ENCODE results near the gene STRN3.
"Not testable (repeated sequence)": the region's sequence is repeated elsewhere in the genome, so short reads cannot be mapped to it uniquely, and the experiment has no call there.

The STRN3 gene

DNA sequence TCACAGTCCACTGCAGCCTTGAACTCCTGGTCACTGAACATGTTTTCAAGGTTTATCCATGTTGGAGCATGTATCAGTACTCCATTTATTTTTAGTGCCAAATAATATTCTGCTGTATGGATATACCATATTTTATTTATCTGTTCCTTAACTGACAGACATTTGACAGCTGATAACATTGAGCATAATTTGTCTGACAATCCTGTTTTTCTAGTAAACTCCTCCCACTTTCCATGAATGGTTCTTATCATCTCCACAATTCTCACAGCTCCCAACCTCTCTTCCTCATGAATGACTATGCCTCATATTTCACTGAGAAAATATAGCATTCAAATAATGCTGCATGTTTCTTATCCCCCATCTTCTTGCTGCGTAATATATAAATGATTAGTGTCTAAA lies 118.5 kb downstream of the STRN3 start:
- DNase-seq (ENCODE audit: low spot score), result no peak

DNA sequence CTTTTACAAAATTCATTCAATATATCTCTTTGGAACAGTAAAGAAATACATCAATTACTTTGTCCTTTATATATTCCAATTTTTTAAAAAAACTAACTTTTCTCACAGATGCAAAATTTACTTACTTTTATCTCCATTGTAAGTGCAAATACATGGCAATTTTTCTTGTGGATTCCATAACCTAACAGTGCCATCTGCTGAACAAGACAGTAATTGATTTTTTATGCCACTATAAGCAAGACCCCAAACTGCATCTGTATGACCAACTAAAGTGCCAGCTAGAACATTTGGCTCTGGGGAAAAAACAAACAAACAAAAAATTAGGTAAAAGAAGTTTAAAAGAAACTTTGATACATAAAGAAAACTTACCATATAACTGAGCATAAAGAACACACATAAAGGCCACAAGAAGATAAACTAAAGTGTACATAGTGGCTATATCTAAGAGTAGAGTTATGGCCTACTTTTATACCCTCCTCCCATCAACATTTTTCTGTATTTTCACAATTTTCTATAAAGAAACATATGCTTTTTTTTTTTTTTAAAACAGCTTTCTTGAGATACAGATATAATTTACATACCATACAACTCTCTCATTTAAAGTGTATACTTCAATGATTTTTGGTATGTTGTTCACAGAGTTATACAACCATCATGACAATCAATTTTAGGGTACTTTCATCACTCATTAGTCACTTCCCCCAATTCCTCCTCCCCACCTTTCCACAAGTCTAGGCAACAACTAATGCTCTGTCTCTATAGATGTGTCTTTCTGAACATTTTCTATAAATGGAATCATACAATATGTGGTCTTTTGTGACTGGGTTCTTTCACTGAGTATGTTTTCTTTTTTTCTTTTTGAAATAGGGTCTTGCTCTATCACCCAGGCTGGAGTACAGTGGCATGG lies 119.2 kb downstream of the STRN3 start:
- DNase-seq (ENCODE audit: low spot score), result no peak

DNA sequence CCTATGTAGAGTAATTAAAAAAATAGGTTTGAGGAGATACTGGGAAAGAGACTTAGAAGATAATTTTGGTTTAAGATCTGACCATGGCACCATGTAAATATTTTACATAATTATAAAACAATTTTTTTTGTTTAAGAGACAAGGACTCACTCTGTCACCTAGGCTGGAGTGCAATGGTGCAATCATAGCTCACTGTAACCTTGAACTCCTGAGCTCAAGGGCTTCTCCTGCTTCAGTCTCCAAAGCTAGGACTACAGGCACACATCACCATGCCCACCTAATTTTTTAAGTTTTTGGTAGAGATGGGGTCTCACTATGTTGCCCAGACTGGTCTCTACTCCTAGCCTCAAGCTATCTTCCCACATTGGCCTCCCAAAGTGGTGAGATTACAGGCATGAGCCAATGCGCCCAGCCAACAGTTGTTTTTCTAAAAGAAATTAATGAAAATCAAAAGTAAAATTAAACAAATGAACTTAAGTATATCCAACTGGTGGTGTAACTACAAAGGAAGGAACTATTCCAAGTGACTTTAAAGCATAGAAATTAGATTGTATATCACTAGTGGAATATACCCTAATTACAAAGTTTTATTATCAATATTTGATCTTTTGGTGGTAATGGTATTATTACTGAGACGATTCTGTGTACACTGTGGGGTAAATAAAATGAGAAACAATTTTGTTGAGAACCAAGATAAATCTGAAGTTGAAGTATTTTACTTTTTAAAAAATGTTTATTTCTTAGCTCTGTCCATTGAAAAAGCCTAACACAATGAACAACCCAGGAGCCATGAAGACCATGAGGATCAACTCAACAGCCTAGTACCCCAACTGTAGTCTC lies 122.7 kb downstream of the STRN3 start:
- no peak for DNase-seq (ENCODE audit: low spot score)

DNA sequence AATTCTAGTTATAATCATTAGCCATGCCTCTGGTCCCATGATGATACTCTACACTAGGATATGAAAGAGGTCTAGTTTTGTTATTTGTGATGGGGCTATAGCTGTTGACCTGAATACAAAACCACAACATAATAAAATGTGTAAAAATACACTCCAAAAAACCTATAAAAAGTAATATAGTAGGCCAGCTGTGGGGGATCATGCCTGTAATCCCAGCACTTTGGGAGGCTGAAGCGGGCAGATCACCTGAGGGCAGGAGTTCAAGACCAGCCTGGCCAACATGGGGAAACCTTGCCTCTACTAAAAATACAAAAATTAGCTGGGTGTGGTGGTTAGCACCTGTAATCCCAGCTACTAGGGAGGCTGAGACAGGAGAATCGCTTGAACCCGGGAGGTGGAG lies 129.1 kb downstream of the STRN3 start:
- not testable (repeated sequence) for DNase-seq (ENCODE audit: low spot score)

DNA sequence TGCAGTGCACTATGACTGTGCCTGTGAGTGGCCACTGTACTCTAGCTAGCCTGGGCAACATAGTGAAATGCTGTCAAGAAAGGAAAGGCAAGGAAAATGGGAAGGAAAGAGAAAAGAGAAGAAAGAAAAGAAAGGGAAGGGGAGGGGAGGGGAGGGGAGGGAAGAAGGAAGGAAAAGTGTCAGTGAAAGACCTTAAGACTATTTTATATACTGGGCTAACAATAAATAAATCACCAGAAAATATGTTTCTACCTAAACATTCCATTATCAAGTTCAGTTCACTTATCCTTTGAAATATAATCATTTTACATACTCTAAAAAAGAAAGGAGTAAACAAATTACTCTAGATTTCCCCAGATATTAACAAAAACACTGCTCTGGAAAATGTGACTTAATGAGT lies 129.7 kb downstream of the STRN3 start:
- no peak for DNase-seq (ENCODE audit: low spot score)

DNA sequence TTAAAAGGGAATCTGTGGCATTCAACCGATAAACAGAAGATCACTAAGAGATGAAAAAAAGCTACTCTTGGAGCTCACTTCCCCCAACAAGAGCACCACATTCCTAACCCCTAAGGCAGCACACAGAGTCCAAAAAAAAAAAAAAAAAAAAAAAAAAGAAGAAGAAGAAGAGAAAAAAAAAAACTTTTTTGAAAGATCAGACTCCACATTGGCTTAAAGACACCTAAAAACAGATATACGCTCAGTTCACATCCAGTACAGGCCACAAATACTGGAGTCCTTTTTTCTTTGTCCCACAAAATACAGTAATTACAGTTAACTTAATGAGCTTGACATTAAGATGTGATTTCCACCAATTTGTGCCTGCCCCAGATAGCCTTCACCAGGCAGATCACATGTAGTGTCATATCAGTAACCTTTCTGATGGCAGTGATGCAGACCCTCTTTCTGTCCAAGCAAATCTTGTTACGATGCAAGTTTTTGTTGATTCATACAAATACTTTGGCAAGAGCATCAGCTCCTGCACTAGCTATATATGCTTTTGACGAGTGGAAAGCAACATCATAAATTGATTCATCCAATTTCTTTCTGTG lies 131.2 kb downstream of the STRN3 start:
- DNase-seq (ENCODE audit: low spot score), result no peak

DNA sequence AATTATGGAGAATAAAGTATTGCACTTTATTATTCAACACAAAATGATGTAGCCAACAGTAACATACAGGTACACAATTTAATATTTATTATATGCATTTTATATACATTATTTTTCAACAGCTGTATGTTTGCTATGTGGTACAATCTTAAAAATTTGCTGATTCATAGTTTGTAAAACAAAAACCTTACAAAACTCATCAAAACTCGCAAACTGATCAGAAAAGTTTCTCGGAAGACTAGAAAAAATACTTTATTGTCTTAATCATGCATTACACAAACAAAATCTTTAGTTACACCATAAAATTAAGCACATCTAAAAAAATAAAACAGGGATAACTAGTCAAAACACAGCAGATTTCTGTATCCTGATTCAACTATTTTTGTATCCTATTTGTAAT lies 132.4 kb downstream of the STRN3 start:
- DNase-seq (ENCODE audit: low spot score), result no peak

DNA sequence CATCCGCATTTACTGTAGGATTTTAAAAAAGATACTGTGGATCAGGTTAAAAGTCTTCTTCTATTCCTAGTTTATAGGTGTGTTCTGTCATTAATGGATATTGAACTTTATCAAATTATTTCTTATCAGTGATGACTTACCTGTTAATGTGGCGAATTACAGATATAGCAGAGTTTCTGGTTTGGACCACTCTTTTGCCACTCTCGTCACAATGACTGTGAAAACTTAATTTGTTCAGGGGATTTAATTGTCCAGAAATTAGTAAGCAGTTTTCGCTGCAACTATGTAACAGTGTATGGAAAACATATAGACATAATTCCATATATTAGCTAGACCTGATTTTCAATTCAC lies 137.0 kb downstream of the STRN3 start:
- no peak for DNase-seq (ENCODE audit: low spot score)

DNA sequence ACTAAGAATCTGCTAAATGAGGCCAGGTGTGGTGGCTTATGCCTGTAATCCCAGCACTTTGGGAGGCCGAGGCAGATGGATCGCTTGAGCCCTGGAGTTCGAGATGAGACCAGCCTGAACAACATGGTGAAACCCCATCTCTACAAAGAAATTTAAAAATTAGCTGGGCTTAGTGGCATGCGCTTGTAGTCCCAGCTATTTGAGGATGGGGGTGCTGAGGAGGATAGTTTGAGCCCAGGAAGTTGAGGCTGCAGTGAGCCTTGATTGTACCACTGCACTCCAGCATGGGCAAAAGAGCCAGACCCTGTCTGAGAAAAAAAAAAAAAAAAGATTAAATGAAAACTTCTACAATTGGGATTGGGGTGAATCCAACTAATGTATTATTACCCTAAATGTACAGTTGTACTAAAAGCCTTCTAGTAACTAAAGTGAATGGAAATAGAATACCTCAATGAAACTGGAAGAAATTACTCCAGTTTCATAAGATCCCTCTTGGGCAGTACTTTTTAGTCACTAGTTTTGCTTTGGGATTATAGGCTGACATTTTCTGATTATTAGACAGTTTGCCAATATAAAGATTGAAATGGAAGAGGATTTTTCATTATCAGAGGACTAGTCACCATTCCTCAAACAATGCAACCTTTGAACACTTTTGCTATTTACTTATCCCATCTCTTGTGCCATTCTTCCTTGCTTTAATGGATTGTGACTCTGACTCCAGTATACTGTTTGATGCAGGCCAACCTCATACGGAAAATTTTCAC lies 137.5 kb downstream of the STRN3 start:
- no peak for DNase-seq (ENCODE audit: low spot score)

DNA sequence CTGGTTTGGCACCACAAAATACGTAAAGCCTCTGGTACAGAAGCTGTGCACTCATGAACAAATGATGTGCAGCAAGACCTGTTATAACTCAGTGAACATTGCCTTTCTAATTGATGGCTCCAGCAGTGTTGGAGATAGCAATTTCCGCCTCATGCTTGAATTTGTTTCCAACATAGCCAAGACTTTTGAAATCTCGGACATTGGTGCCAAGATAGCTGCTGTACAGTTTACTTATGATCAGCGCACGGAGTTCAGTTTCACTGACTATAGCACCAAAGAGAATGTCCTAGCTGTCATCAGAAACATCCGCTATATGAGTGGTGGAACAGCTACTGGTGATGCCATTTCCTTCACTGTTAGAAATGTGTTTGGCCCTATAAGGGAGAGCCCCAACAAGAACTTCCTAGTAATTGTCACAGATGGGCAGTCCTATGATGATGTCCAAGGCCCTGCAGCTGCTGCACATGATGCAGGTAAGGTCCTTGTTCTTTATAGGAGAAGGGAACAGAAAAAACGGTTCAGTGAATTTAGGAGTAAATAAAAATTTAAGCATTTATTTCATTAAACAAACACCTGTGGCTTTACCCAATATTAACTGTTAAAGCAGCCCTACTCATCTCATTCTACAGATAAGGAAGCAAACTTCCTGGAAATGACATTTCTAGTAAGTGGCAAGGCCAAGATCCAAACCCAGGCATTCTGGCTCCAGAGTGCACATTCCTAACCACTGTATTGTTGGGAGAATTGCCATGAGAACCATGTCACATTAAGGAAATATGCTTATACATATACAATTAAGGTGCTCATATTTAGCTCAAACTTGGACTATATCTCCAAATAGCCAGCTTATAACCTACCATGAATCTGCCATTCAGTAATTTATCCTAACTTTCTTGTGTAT lies 140.1 kb downstream of the STRN3 start:
- no peak for DNase-seq (ENCODE audit: low spot score)

DNA sequence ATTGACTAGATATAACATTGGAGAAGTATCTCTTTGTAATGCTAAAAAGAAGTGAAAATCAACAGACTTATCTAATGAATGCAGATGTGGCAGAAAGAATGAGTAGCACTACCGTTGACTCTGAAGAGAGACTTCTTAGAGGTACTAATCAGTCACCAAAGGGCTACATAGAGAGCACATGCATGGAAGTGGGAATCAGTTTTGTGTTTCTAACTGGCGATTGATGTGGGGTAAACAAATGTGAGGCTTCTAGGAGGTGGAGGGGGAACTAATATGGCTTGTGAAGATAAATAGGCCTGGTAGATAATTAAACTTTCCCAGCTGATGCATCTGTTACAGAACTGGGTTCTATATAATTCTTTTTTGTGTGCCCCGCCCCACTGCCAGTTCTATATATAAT lies 141.3 kb downstream of the STRN3 start:
- DNase-seq (ENCODE audit: low spot score), result no peak

DNA sequence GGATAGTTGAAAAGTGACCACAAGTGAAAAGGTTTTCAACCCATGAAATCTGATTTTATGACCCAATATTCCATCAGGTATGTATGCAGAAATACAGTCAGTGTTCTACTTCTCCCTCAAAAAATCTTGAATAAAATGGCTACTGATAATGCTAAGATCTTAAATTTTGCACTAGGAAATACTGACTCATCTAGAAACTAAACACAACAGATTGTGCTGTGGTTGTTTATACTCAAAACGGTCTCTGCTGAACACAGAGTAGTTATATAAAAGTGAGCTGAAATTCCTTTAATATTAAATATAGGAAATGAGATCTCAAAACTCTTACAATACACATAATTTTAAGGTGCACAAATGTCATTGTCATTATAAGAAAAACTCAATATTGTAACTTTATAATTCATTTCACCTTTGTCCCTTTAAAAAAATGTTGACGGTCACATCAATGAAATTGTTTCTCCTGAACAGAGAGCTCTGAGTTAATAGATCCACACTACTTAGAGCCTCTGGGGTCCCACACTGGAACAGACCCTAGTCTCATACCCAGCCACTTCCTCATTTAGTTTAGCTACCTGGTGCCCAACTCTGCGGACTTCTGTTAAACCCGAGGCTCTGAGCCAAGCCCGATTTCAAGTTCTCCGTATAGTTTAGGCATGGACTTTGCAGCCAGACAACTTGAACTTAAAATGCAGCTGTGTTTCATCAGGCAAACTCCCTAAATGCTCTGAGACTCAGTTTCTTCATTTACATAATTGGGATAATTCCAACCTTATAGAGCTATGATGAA lies 142.5 kb downstream of the STRN3 start:
- DNase-seq (ENCODE audit: low spot score), result no peak

DNA sequence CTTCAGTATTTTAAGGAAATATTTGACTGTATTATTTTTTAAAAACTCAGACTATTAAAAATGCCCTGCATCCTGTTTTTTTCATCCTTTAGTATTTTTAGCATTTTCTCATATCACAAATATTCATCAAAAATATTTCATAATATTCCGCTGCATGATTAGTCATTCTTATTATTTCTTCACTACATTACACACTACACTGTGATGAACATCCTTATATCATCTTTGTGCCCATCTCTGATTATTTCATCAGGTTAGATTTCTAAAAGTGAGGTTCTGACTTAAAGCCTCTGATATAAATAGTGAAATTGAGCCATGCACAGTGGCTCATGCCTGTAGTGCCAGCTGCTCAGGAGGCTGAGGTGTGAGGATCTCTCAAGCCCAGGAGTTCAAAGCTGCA lies 143.7 kb downstream of the STRN3 start:
- no peak for DNase-seq (ENCODE audit: low spot score)

DNA sequence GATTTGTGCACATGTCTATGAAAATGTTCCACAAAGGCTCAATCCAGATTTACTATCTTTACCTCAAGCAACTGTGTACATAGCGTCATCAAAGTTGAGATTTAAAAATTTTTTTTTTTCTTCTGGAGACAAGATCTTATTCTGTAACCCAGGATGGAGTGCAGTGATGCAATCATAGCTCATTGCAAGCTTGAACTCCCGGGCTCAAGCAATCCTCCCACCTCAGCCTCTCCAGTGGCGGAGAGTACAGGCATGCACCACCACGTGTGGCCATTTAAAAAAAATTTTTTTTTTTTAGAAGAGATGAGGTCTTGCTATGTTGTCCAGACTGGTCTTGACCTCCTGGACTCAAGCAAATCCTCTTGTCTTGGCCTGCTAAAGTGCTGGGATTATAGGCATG lies 149.5 kb downstream of the STRN3 start:
- no peak for DNase-seq (ENCODE audit: low spot score)

DNA sequence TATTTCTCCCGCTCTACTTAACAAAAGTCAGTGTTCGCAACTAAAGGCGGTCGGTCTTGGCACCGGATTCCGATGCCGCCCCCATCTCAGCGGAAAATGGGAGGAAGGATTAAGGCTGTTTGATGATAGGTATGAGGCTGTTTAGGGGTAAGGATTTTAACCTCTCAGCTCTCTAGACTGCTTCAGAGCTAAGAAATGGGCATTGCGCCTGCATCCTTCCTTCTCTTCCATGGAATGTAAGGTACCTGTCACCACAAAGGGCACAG lies 150.5 kb downstream of the STRN3 start:
- no peak for DNase-seq (ENCODE audit: low spot score)

DNA sequence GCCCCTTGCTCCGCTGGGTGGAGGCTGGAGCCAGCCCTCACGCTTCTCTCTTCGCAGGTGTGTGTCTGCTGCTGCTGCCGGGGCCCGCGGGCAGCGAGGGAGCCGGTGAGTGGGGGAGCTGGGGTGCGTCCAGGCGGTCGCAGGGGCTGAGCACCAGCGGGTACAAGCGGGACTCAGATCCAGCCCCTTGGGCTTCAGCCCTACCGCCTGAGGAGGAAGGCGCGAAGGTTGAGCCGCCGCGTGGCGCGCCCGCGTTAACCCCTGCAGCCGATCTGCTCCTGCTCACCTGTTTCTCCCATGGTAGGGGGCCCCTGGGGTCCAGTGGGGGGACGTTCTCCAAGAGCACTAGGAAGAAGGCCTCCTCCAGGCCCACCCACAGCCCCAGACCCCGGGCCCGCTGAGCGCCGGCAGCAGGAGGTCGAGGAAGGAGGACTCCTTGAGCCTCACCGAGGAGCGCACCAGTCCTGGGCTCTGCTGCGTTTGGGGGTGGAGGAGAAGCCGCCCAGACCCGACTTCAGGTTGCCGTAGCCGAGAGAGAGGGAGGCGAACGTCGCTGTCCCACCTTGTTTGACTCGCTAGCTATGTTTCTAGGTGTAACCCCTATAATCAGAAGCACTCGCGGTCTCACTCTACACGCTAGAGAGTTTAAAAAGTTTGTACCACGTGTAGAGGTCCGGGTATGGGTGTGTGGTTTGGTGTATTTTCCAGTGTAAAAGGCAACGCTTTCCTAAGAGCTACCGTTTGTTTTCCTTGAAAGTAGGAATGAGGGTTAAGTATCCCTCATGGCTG lies 151.0 kb downstream of the STRN3 start:
- no peak for DNase-seq (ENCODE audit: low spot score)

DNA sequence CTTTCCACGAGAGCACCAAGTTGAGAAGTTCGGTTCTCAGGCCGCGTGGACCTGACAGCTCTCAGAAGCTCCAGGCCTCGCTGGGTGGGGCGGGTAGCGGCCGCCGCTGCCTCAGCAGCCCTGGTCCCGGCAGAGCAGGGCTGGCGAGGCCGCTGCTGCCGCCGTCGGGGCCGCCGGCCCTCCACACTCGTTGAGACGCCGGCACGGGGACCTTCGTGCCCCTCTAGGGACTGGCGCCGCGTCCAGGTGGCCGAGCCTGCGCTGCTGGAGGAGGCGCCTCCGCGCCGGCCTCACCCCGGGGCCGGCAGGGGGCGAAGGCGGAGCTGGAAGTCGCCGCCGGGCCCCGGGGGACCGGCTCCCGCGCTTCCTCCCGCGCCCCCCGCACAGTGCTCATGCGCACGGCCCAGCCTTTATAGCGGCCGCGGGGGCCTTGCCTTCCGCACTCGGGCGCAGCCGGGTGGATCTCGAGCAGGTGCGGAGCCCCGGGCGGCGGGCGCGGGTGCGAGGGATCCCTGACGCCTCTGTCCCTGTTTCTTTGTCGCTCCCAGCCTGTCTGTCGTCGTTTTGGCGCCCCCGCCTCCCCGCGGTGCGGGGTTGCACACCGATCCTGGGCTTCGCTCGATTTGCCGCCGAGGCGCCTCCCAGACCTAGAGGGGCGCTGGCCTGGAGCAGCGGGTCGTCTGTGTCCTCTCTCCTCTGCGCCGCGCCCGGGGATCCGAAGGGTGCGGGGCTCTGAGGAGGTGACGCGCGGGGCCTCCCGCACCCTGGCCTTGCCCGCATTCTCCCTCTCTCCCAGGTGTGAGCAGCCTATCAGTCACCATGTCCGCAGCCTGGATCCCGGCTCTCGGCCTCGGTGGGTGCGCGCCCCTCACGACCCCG lies 151.8 kb downstream of the STRN3 start, which contains the start of gene COCH:
TSS of gene COCH (plus strand) at position 440 of the 879 bp plus-strand sequence. CDS start at position 820, 380 bp downstream.
- peak; percentile 10 for DNase-seq (ENCODE audit: low spot score)

DNA sequence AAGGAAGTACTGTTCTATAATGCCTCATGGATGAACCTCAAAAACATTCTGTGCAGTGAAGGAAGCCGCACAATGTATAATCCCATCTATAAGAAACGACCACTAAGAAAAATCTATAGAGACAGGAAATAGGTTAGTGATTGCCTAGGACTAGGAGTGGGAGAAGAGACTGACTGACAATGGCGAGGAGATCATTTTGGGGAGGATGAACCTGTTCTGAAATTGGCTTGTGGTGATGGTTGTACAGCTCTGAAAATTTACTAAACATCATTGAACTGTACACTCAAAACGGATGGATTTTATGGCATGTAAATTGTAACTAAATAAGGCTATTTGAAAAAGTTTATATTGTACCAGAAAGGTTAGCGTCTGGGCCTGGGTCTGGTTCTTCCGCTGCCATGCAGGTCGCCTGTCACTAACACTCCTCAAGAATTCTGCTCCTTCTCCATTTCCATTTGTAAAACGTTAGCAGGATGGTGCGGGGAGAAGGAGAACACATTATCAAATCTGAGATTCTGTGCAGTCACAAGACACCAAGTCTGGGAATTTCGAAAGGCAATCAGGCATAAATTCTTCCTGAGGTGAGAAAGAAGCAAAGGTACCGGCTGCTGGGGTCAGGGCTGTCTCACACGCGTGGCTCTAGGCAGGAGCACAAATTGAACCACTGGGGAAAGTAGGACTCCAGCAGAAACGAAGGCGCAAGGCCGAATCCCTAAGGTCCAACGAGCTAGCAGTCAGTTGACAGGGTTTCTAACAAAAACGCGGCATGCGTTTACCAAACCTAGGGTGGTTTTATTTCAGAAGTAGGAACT lies 152.7 kb downstream of the STRN3 start:
- no peak for DNase-seq (ENCODE audit: low spot score)
